Endothelial cell of umbilical vein (primary cell): ENCODE measurements around the gene VAV2.

Experiments used
- CTCF ChIP-seq, 2 donors: IDR thresholded peaks; 1 replicate in 1 of 2; 2 replicates in 1 of 2; pipeline ENCODE4 v1.5.1; 2011; ENCODE audit warnings: low read length in 2 of 2, mild to moderate bottlenecking in 2 of 2, moderate library complexity in 2 of 2, control low read depth in 1 of 2, inconsistent platforms in 1 of 2, low read depth in 1 of 2; ENCODE audit not compliant: insufficient read depth in 1 of 2; ENCODE audit errors: extremely low read depth in 1 of 2
- EZH2 ChIP-seq: IDR thresholded peaks from 2 replicates; pipeline ENCODE4 v1.6.1; 2012; ENCODE audit warnings: borderline replicate concordance, low read depth, mild to moderate bottlenecking, moderate library complexity, low read length, inconsistent platforms; ENCODE audit not compliant: severe bottlenecking
- POLR2A ChIP-seq: IDR thresholded peaks from 2 replicates; pipeline ENCODE4 v1.6.1; 2012; ENCODE audit warnings: low read depth, mild to moderate bottlenecking, control low read depth, low read length
- POLR2AphosphoS5 ChIP-seq: IDR thresholded peaks from 2 replicates; pipeline ENCODE4 v1.6.1; 2012; ENCODE audit warnings: low read depth, mild to moderate bottlenecking, control low read depth, low read length, moderate library complexity; ENCODE audit not compliant: insufficient read depth

GRCh38 chr9:133856798-133857197 lies 135.3 kb downstream of the VAV2 start:
- TF ChIP-seq CTCF (IDR thresholded peaks at IDR 0.05; ENCODE audit: extremely low read depth in 1 of 2, insufficient read depth in 1 of 2, low read depth in 1 of 2, low read length in 2 of 2) (no peak), POLR2A (no peak), POLR2AphosphoS5 (no peak), EZH2 (no peak)
